Measurements from ENCODE around the gene CTNNA2. TPM values are rescaled to one million over a fixed set of nuclear protein-coding genes. Genes with fewer than 3 reads are reported as not detected.

The CTNNA2 gene
- total RNA-seq, 6 donors from 2014 or later: not detected

GRCh38 chr2:80361904-80362303, 849.1 kb downstream of the CTNNA2 start:
- Histone ChIP-seq H3K9me3 (no peaks in the 10 kb centered on the region), H3K27me3 (no peaks in the 10 kb centered on the region), H3K36me3 (no peaks in the 10 kb centered on the region), H3K4me3 (no peak overlapping the region), H3K4me1 (no peaks in the 10 kb centered on the region), H3K27ac (no peak overlapping the region)
- TF ChIP-seq EP300 (IDR thresholded peaks at IDR 0.05): no peak
- TF ChIP-seq POLR2AphosphoS5 (IDR thresholded peaks at IDR 0.05): no peak
- TF ChIP-seq CTCF (IDR thresholded peaks at IDR 0.05): no peak
- no peak for TF ChIP-seq POLR2A (IDR thresholded peaks at IDR 0.05)
- DNase-seq (no peak), ATAC-seq (ENCODE audit: low FRiP score in 2 of 2) (no peak)

- Histone ChIP-seq H3K4me1 (no peaks in the 10 kb centered on the region), H3K4me3 (no peak overlapping the region), H3K27ac (no peak overlapping the region), H3K36me3 (no peaks in the 10 kb centered on the region), H3K9me3 (no peaks in the 10 kb centered on the region), H3K27me3 (no peaks in the 10 kb centered on the region)
- ATAC-seq (ENCODE audit: low FRiP score in 2 of 2): no peak
- no peak for TF ChIP-seq CTCF (IDR thresholded peaks at IDR 0.05)
- TF ChIP-seq EP300 (IDR thresholded peaks at IDR 0.05): no peak
- no peak for DNase-seq
- 66% methylated on average over 5 of the region's 5 CpGs for WGBS, 2 donors
Measured at GRCh38 chr2:80363330-80363729, 850.5 kb downstream of the CTNNA2 start.

- no peak overlapping the region for H3K4me3 ChIP-seq
- TF ChIP-seq POLR2AphosphoS5 (IDR thresholded peaks at IDR 0.05) (no peak), POLR2A (IDR thresholded peaks at IDR 0.05) (no peak), CTCF (IDR thresholded peaks at IDR 0.05) (no peak), EP300 (IDR thresholded peaks at IDR 0.05) (no peak)
- ATAC-seq (ENCODE audit: low FRiP score in 2 of 2) (no peak), DNase-seq (no peak)
- 21 to 24% methylated on average over 7 of the region's 7 CpGs for WGBS, 2 donors
- H3K4me1 ChIP-seq: no peaks in the 10 kb centered on the region
- no peaks in the 10 kb centered on the region for H3K9me3 ChIP-seq
- H3K27me3 ChIP-seq: no peaks in the 10 kb centered on the region
- H3K27ac ChIP-seq: no peak overlapping the region
- no peaks in the 10 kb centered on the region for H3K36me3 ChIP-seq
Measured at GRCh38 chr2:80363791-80364349, 851.0 kb downstream of the CTNNA2 start.

GRCh38 chr2:80364524-80365212, 851.8 kb downstream of the CTNNA2 start:
- Histone ChIP-seq H3K9me3 (no peaks in the 10 kb centered on the region), H3K27ac (no peak overlapping the region), H3K4me1 (no peaks in the 10 kb centered on the region), H3K27me3 (no peaks in the 10 kb centered on the region), H3K36me3 (no peaks in the 10 kb centered on the region), H3K4me3 (no peak overlapping the region)
- TF ChIP-seq POLR2AphosphoS5 (IDR thresholded peaks at IDR 0.05) (no peak), CTCF (IDR thresholded peaks at IDR 0.05) (no peak), POLR2A (IDR thresholded peaks at IDR 0.05) (no peak), EP300 (IDR thresholded peaks at IDR 0.05) (no peak)
- 76% methylated on average over 6 of the region's 6 CpGs for WGBS, 2 donors
- DNase-seq: no peak
- no peak for ATAC-seq (ENCODE audit: low FRiP score in 2 of 2)

- ATAC-seq (ENCODE audit: low FRiP score in 2 of 2) (no peak), DNase-seq (no peak)
- 40 to 64% methylated on average over 3 of the region's 3 CpGs for WGBS, 2 donors
- no peaks in the 10 kb centered on the region for H3K4me1 ChIP-seq
- no peaks in the 10 kb centered on the region for H3K9me3 ChIP-seq
- TF ChIP-seq POLR2A (IDR thresholded peaks at IDR 0.05): no peak
- no peak for TF ChIP-seq EP300 (IDR thresholded peaks at IDR 0.05)
- no peak for TF ChIP-seq POLR2AphosphoS5 (IDR thresholded peaks at IDR 0.05)
- no peak for TF ChIP-seq CTCF (IDR thresholded peaks at IDR 0.05)
- no peaks in the 10 kb centered on the region for H3K27me3 ChIP-seq
- H3K4me3 ChIP-seq: no peak overlapping the region
- no peak overlapping the region for H3K27ac ChIP-seq
- no peaks in the 10 kb centered on the region for H3K36me3 ChIP-seq
Measured at GRCh38 chr2:80365762-80366161, 852.9 kb downstream of the CTNNA2 start.
